Measurements from ENCODE around the gene ACSS1.

The ACSS1 gene

GRCh38 chr20:25065072-25065624, 7.2 kb upstream of the ACSS1 start:
- Histone ChIP-seq H3K4me3 (no peak overlapping the region), H3K9ac (ENCODE audit: insufficient read length) (no peak overlapping the region), H3K9me3 (ENCODE audit: low read depth, low read length) (no peaks in the 10 kb centered on the region), H3K36me3 (ENCODE audit: insufficient read depth, low read length) (no peaks in the 10 kb centered on the region), H3K27ac (no peak overlapping the region)
- no peak for DNase-seq (ENCODE audit: low read depth, low spot score)
- no peak for TF ChIP-seq EZH2 (IDR thresholded peaks at IDR 0.05)
- no peak for TF ChIP-seq POLR2AphosphoS5 (IDR thresholded peaks at IDR 0.05; ENCODE audit: borderline replicate concordance, low read depth, low read length)
- TF ChIP-seq FOXP2 (optimal IDR thresholded peaks at IDR 0.05; ENCODE audit: control extremely low read depth, extremely low read length, insufficient read depth) = no peak

- H3K27ac ChIP-seq = no peak overlapping the region
- no peaks in the 10 kb centered on the region for H3K36me3 ChIP-seq (ENCODE audit: insufficient read depth, low read length)
- no peak overlapping the region for H3K4me3 ChIP-seq
- no peak for DNase-seq (ENCODE audit: low read depth, low spot score)
- no peaks in the 10 kb centered on the region for H3K9me3 ChIP-seq (ENCODE audit: low read depth, low read length)
- TF ChIP-seq POLR2AphosphoS5 (IDR thresholded peaks at IDR 0.05; ENCODE audit: borderline replicate concordance, low read depth, low read length) (no peak), EZH2 (IDR thresholded peaks at IDR 0.05) (no peak), FOXP2 (optimal IDR thresholded peaks at IDR 0.05; ENCODE audit: control extremely low read depth, extremely low read length, insufficient read depth) (no peak)
- no peak overlapping the region for H3K9ac ChIP-seq (ENCODE audit: insufficient read length)
These were observed 6.7 kb upstream of the ACSS1 start for GRCh38 chr20:25064561-25065071.

- Histone ChIP-seq H3K9ac (ENCODE audit: insufficient read length) (no peak overlapping the region), H3K36me3 (ENCODE audit: insufficient read depth, low read length) (no peaks in the 10 kb centered on the region), H3K4me3 (no peak overlapping the region), H3K9me3 (ENCODE audit: low read depth, low read length) (no peaks in the 10 kb centered on the region), H3K27ac (no peak overlapping the region)
- no peak for TF ChIP-seq EZH2 (IDR thresholded peaks at IDR 0.05)
- TF ChIP-seq POLR2AphosphoS5 (IDR thresholded peaks at IDR 0.05; ENCODE audit: borderline replicate concordance, low read depth, low read length) = no peak
- TF ChIP-seq FOXP2 (optimal IDR thresholded peaks at IDR 0.05; ENCODE audit: control extremely low read depth, extremely low read length, insufficient read depth) = no peak
- DNase-seq (ENCODE audit: low read depth, low spot score) = no peak
These were observed 6.0 kb upstream of the ACSS1 start for GRCh38 chr20:25063981-25064380.

- no peaks in the 10 kb centered on the region for H3K9me3 ChIP-seq (ENCODE audit: low read depth, low read length)
- H3K27ac ChIP-seq = no peak overlapping the region
- H3K36me3 ChIP-seq (ENCODE audit: insufficient read depth, low read length) = no peaks in the 10 kb centered on the region
- DNase-seq (ENCODE audit: low read depth, low spot score) = no peak
- no peak for TF ChIP-seq FOXP2 (optimal IDR thresholded peaks at IDR 0.05; ENCODE audit: control extremely low read depth, extremely low read length, insufficient read depth)
- no peak for TF ChIP-seq POLR2AphosphoS5 (IDR thresholded peaks at IDR 0.05; ENCODE audit: borderline replicate concordance, low read depth, low read length)
- no peak for TF ChIP-seq EZH2 (IDR thresholded peaks at IDR 0.05)
- no peak overlapping the region for H3K4me3 ChIP-seq
- H3K9ac ChIP-seq (ENCODE audit: insufficient read length) = no peak overlapping the region
These were observed 5.6 kb upstream of the ACSS1 start for GRCh38 chr20:25063546-25063945.

- no peak overlapping the region for H3K9ac ChIP-seq (ENCODE audit: insufficient read length)
- TF ChIP-seq POLR2AphosphoS5 (IDR thresholded peaks at IDR 0.05; ENCODE audit: borderline replicate concordance, low read depth, low read length) = no peak
- H3K4me3 ChIP-seq = no peak overlapping the region
- H3K36me3 ChIP-seq (ENCODE audit: insufficient read depth, low read length) = no peaks in the 10 kb centered on the region
- H3K27ac ChIP-seq = no peak overlapping the region
- DNase-seq (ENCODE audit: low read depth, low spot score) = no peak
- no peaks in the 10 kb centered on the region for H3K9me3 ChIP-seq (ENCODE audit: low read depth, low read length)
These were observed 4.9 kb upstream of the ACSS1 start for GRCh38 chr20:25062841-25063240.

GRCh38 chr20:25061821-25062530, 4.0 kb upstream of the ACSS1 start:
- H3K9ac ChIP-seq (ENCODE audit: insufficient read length) = no peak overlapping the region
- H3K36me3 ChIP-seq (ENCODE audit: insufficient read depth, low read length) = no peaks in the 10 kb centered on the region
- H3K27ac ChIP-seq = no peak overlapping the region
- DNase-seq (ENCODE audit: low read depth, low spot score) = no peak
- TF ChIP-seq EZH2 (IDR thresholded peaks at IDR 0.05) (no peak), POLR2AphosphoS5 (IDR thresholded peaks at IDR 0.05; ENCODE audit: borderline replicate concordance, low read depth, low read length) (no peak), FOXP2 (optimal IDR thresholded peaks at IDR 0.05; ENCODE audit: control extremely low read depth, extremely low read length, insufficient read depth) (no peak)
- no peaks in the 10 kb centered on the region for H3K9me3 ChIP-seq (ENCODE audit: low read depth, low read length)
- no peak overlapping the region for H3K4me3 ChIP-seq

- no peaks in the 10 kb centered on the region for H3K9me3 ChIP-seq (ENCODE audit: low read depth, low read length)
- no peak overlapping the region for H3K27ac ChIP-seq
- H3K36me3 ChIP-seq (ENCODE audit: insufficient read depth, low read length) = no peaks in the 10 kb centered on the region
- no peak for TF ChIP-seq FOXP2 (optimal IDR thresholded peaks at IDR 0.05; ENCODE audit: control extremely low read depth, extremely low read length, insufficient read depth)
- TF ChIP-seq POLR2AphosphoS5 (IDR thresholded peaks at IDR 0.05; ENCODE audit: borderline replicate concordance, low read depth, low read length) = no peak
- TF ChIP-seq EZH2 (IDR thresholded peaks at IDR 0.05) = no peak
- DNase-seq (ENCODE audit: low read depth, low spot score) = no peak
- no peak overlapping the region for H3K4me3 ChIP-seq
- no peak overlapping the region for H3K9ac ChIP-seq (ENCODE audit: insufficient read length)
These were observed 3.3 kb upstream of the ACSS1 start for GRCh38 chr20:25061103-25061799.

- Histone ChIP-seq H3K27ac (no peak overlapping the region), H3K36me3 (ENCODE audit: insufficient read depth, low read length) (no peaks in the 10 kb centered on the region), H3K4me3 (no peak overlapping the region), H3K9ac (ENCODE audit: insufficient read length) (no peak overlapping the region), H3K9me3 (ENCODE audit: low read depth, low read length) (no peaks in the 10 kb centered on the region)
- no peak for DNase-seq (ENCODE audit: low read depth, low spot score)
- TF ChIP-seq POLR2AphosphoS5 (IDR thresholded peaks at IDR 0.05; ENCODE audit: borderline replicate concordance, low read depth, low read length) (no peak), EZH2 (IDR thresholded peaks at IDR 0.05) (no peak), FOXP2 (optimal IDR thresholded peaks at IDR 0.05; ENCODE audit: control extremely low read depth, extremely low read length, insufficient read depth) (no peak)
These were observed 2.0 kb upstream of the ACSS1 start for GRCh38 chr20:25059866-25060465.

Measured in SK-N-MC (cell line).